ENCODE measurements around the gene SQOR.

Gene SQOR

GRCh38 chr15:45731343-45731742 is 96.5 kb downstream of the SQOR start:
- DNase-seq (ENCODE audit: low read depth), result no peak
- TF ChIP-seq CTCF (conservative IDR thresholded peaks at IDR 0.05; ENCODE audit: low read depth, low read length), result no peak

GRCh38 chr15:45732662-45733061 is 97.8 kb downstream of the SQOR start:
- peak; percentile 22 for DNase-seq (ENCODE audit: low read depth)
- no peak overlapping the region for H3K4me3 ChIP-seq (ENCODE audit: low read length)
- TF ChIP-seq CTCF (conservative IDR thresholded peaks at IDR 0.05; ENCODE audit: low read depth, low read length), result no peak

More at GRCh38 chr15:45731343-45731742, 96.5 kb downstream of the SQOR start:
- H3K4me3 ChIP-seq (ENCODE audit: low read length), result no peak overlapping the region

GRCh38 chr15:45734260-45734711 is 99.5 kb downstream of the SQOR start:
- no peak for TF ChIP-seq CTCF (conservative IDR thresholded peaks at IDR 0.05; ENCODE audit: low read depth, low read length)
- no peak overlapping the region for H3K4me3 ChIP-seq (ENCODE audit: low read length)
- DNase-seq (ENCODE audit: low read depth), result no peak
